Smooth muscle cell (in vitro differentiated cells): ENCODE results near the gene SLC8A3. TPM values are rescaled to one million over a fixed set of nuclear protein-coding genes. Genes with fewer than 3 reads are reported as not detected.

Experiments
- DNase-seq: peaks from one replicate; lab custom pipeline; 2025; ENCODE audit not compliant: unreplicated experiment; lab: John Stamatoyannopoulos, UW
- H2AFZ ChIP-seq: fragments of 200-600 bp; sonication (generic); 2 replicates; pipeline ENCODE4 v1.6.0; 2016; ENCODE audit warnings: antibody characterized with exemption, low read depth, mild to moderate bottlenecking
- H3F3A ChIP-seq: fragments of 200-600 bp; sonication (generic); 2 replicates; pipeline ENCODE4 v1.6.0; 2017; ENCODE audit warnings: antibody characterized with exemption, low read depth
- H3K27ac ChIP-seq: fragments of 200-600 bp; sonication (generic); 2 replicates; pipeline ENCODE4 v1.5.1; 2016; ENCODE audit warnings: low read depth, mild to moderate bottlenecking
- H3K27me3 ChIP-seq: fragments of 200-600 bp; sonication (generic); 2 replicates; pipeline ENCODE4 v1.6.1; 2016; ENCODE audit warnings: low read depth, mild to moderate bottlenecking
- H3K36me3 ChIP-seq: fragments of 200-600 bp; sonication (generic); 2 replicates; pipeline ENCODE4 v1.5.1; 2016; ENCODE audit warnings: low read depth
- H3K4me1 ChIP-seq: fragments of 200-600 bp; sonication (generic); 2 replicates; pipeline ENCODE4 v1.5.1; 2016; ENCODE audit warnings: low read depth
- H3K4me2 ChIP-seq: fragments of 200-600 bp; sonication (generic); 2 replicates; pipeline ENCODE4 v1.6.0; 2016; ENCODE audit warnings: mild to moderate bottlenecking
- H3K4me3 ChIP-seq: fragments of 200-600 bp; sonication (generic); 2 replicates; pipeline ENCODE4 v1.5.1; 2016; ENCODE audit warnings: mild to moderate bottlenecking
- H3K79me2 ChIP-seq: fragments of 200-600 bp; sonication (generic); 2 replicates; pipeline ENCODE4 v1.6.0; 2016; ENCODE audit warnings: low read depth, mild to moderate bottlenecking
- H3K9ac ChIP-seq: fragments of 200-600 bp; sonication (generic); 2 replicates; pipeline ENCODE4 v1.6.0; 2016; ENCODE audit warnings: low read depth
- H3K9me3 ChIP-seq: fragments of 200-600 bp; sonication (generic); replicated peaks from 2 replicates; pipeline ENCODE4 v1.5.1; 2016; ENCODE audit warnings: low read depth
- H4K20me1 ChIP-seq: fragments of 200-600 bp; sonication (generic); 2 replicates; pipeline ENCODE4 v1.6.0; 2016; ENCODE audit warnings: low read depth
- WGBS: methylation state at CpG from one replicate; pipeline ENCODE4 v1.1.7; 2016; ENCODE audit warnings: low lambda C conversion rate; 5-methylcytosine and 5-hydroxymethylcytosine counted together
- polyA plus RNA-seq: library from polyadenylated mRNA; unstranded; fragments of >200 nt; fragmentation: Nextera tagmentation; extraction: Ambion mirVana; gene quantifications from 2 replicates; pipeline ENCODE4 v1.2.1, GENCODE V29; 2016
- total RNA-seq: library from RNA; depleted of rRNA; stranded (reverse); fragments of >200 nt; gene quantifications from 2 replicates; pipeline ENCODE4 v1.2.3, GENCODE V29; 2014
- TF ChIP-seq, protein P1 (sequence below): fragments of 200-600 bp; sonication (generic); IDR thresholded peaks from 2 replicates; pipeline ENCODE4 v1.5.1; 2017; ENCODE audit warnings: borderline replicate concordance, mild to moderate bottlenecking, antibody characterized with exemption; ENCODE audit not compliant: insufficient read depth, poor library complexity, severe bottlenecking

The SLC8A3 gene
- total and polyA plus RNA-seq, 2 experiments from 2014 or later: not detected

GRCh38 chr14:70144046-70144445, 44.7 kb downstream of the SLC8A3 start:
- 81% methylated on average over 6 of the region's 6 CpGs for WGBS
- Histone ChIP-seq H3K4me1 (no peaks in the 10 kb centered on the region), H2AFZ (no peak overlapping the region), H3K27me3 (peaks cover 11% of the 10 kb centered on the region), H3K9ac (no peak overlapping the region), H3K9me3 (no peaks in the 10 kb centered on the region), H4K20me1 (no peaks in the 10 kb centered on the region), H3K27ac (no peak overlapping the region), H3F3A (no peaks in the 10 kb centered on the region), H3K4me2 (no peak overlapping the region), H3K4me3 (no peak overlapping the region), H3K79me2 (no peaks in the 10 kb centered on the region), H3K36me3 (no peaks in the 10 kb centered on the region)
- TF ChIP-seq, protein P1, sequence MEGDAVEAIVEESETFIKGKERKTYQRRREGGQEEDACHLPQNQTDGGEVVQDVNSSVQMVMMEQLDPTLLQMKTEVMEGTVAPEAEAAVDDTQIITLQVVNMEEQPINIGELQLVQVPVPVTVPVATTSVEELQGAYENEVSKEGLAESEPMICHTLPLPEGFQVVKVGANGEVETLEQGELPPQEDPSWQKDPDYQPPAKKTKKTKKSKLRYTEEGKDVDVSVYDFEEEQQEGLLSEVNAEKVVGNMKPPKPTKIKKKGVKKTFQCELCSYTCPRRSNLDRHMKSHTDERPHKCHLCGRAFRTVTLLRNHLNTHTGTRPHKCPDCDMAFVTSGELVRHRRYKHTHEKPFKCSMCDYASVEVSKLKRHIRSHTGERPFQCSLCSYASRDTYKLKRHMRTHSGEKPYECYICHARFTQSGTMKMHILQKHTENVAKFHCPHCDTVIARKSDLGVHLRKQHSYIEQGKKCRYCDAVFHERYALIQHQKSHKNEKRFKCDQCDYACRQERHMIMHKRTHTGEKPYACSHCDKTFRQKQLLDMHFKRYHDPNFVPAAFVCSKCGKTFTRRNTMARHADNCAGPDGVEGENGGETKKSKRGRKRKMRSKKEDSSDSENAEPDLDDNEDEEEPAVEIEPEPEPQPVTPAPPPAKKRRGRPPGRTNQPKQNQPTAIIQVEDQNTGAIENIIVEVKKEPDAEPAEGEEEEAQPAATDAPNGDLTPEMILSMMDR: no peak
- no peak for DNase-seq

GRCh38 chr14:70143306-70143705, 45.4 kb downstream of the SLC8A3 start:
- Histone ChIP-seq H3K79me2 (no peaks in the 10 kb centered on the region), H3K4me1 (no peaks in the 10 kb centered on the region), H4K20me1 (no peaks in the 10 kb centered on the region), H3K27me3 (peaks cover 19% of the 10 kb centered on the region), H2AFZ (no peak overlapping the region), H3K4me3 (no peak overlapping the region), H3F3A (no peaks in the 10 kb centered on the region), H3K9me3 (no peaks in the 10 kb centered on the region), H3K4me2 (no peak overlapping the region), H3K36me3 (no peaks in the 10 kb centered on the region), H3K9ac (no peak overlapping the region), H3K27ac (no peak overlapping the region)
- TF ChIP-seq, protein P1: no peak
- 90% methylated on average over 5 of the region's 5 CpGs for WGBS
- DNase-seq: no peak

DNA sequence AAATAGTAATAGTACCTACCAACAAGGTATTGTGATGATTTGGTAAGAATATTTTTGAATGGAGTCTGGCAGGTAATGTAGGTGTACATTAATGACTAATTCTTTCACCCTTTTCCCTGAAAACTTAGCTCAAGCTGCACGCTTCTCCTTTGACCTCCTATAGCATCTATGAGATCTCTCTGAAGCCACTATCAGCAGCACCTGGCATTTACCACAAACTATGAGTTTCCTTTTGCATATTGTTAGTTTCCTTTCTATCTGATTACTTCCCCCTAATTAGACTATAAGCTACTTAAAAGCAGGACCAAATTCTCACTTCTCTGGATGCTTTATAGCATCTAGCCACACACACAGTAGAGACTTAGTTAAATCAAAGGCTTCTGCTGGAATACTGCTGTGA, 48.1 kb downstream of the SLC8A3 start:
- TF ChIP-seq, protein P1: no peak
- Histone ChIP-seq H4K20me1 (no peaks in the 10 kb centered on the region), H3K4me2 (no peak overlapping the region)

DNA sequence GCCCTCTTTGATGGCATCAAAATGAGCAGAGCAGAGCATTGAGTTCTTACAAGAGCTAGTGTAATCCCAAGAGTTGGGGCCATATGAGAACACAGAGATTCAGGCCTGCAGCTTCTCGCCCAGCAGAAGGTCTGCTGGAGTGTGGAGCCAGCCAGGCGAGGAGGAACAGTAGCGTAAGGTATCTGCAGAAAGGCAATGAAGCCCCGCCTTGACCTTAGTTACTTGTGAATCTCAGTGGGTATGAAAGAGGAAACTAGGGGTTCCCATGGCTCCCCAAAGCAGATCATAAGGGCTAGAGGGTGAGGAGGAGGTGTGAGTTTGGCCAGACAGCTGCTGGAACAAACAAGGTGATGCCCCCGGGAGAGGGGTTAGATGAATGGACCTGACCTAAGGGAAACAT, 49.4 kb downstream of the SLC8A3 start:
- Histone ChIP-seq H3K9ac (no peak overlapping the region), H3K4me1 (no peaks in the 10 kb centered on the region), H3K79me2 (no peaks in the 10 kb centered on the region), H3F3A (no peaks in the 10 kb centered on the region), H4K20me1 (no peaks in the 10 kb centered on the region), H3K36me3 (no peaks in the 10 kb centered on the region), H3K4me3 (no peak overlapping the region), H3K9me3 (no peaks in the 10 kb centered on the region), H3K4me2 (no peak overlapping the region), H3K27me3 (peaks cover 21% of the 10 kb centered on the region), H3K27ac (no peak overlapping the region), H2AFZ (no peak overlapping the region)
- no peak for DNase-seq
- WGBS: 90% methylated on average over 5 of the region's 5 CpGs
- TF ChIP-seq, protein P1: no peak

More for the DNA sequence above, 48.1 kb downstream of the SLC8A3 start:
- H3F3A ChIP-seq: no peaks in the 10 kb centered on the region
- no peak overlapping the region for H2AFZ ChIP-seq
- H3K27ac ChIP-seq: no peak overlapping the region
- WGBS: 93% methylated on average over 1 of the region's 1 CpG
- H3K27me3 ChIP-seq: peaks cover 25% of the 10 kb centered on the region
- H3K4me3 ChIP-seq: no peak overlapping the region
- H3K36me3 ChIP-seq: no peaks in the 10 kb centered on the region
- no peaks in the 10 kb centered on the region for H3K4me1 ChIP-seq
- H3K9me3 ChIP-seq: no peaks in the 10 kb centered on the region
- H3K79me2 ChIP-seq: no peaks in the 10 kb centered on the region
- H3K9ac ChIP-seq: no peak overlapping the region
- no peak for DNase-seq
